Measurements from ENCODE around the gene CDK10. TPM values are rescaled to one million over a fixed set of nuclear protein-coding genes. Genes with fewer than 3 reads are reported as not detected.
"Not testable (repeated sequence)": the region's sequence is repeated elsewhere in the genome, so short reads cannot be mapped to it uniquely, and the experiment has no call there.

The CDK10 gene
- total RNA-seq, 2 experiments from 2014 or later = 76.0 to 77.1 TPM

- POLR2A ChIA-PET = interaction anchor here (1.9 kb wide), 1 partner anchor 11 kb away, joined by 7 read pairs; the partner anchor contains the start of genes CHMP1A and SPATA33
- H3K9me3 Mint-ChIP-seq (ENCODE audit: insufficient read depth) = no peaks in the 10 kb centered on the region
- peaks cover 12% of the 10 kb centered on the region for H3K4me1 Mint-ChIP-seq (ENCODE audit: low read depth)
- no peak overlapping the region for H3K4me3 Mint-ChIP-seq
- ATAC-seq (no peak), DNase-seq (no peak)
- no peak overlapping the region for H3K27ac Mint-ChIP-seq
- CTCF ChIA-PET = interaction anchor here (1.4 kb wide), 1 partner anchor 30 kb away, joined by 5 read pairs; no protein-coding TSS in a partner anchor
- H3K27me3 Mint-ChIP-seq (ENCODE audit: low read depth) = no peaks in the 10 kb centered on the region
- peaks cover 3% of the 10 kb centered on the region for H3K36me3 Mint-ChIP-seq (ENCODE audit: low read depth)
These were observed 16.7 kb upstream of the CDK10 start for GRCh38 chr16:89669755-89670154.

GRCh38 chr16:89670496-89671431 lies 15.7 kb upstream of the CDK10 start:
- ChIA-PET POLR2A (interaction anchor here (0.6 to 1.9 kb wide), 2 partner anchors 12 to 33 kb away, joined by 3 to 7 read pairs; partner anchors contain the start of genes CHMP1A and SPATA33), CTCF (interaction anchor here (0.7 to 1.4 kb wide), 2 partner anchors 29 to 692 kb away, joined by 4 to 5 read pairs; no protein-coding TSS in a partner anchor)
- peaks cover 12% of the 10 kb centered on the region for H3K4me1 Mint-ChIP-seq (ENCODE audit: low read depth)
- DNase-seq (no peak), ATAC-seq (no peak)
- H3K36me3 Mint-ChIP-seq (ENCODE audit: low read depth) = peaks cover 4% of the 10 kb centered on the region
- H3K27ac Mint-ChIP-seq = no peak overlapping the region
- H3K27me3 Mint-ChIP-seq (ENCODE audit: low read depth) = no peaks in the 10 kb centered on the region
- H3K9me3 Mint-ChIP-seq (ENCODE audit: insufficient read depth) = no peaks in the 10 kb centered on the region
- H3K4me3 Mint-ChIP-seq = no peak overlapping the region

- POLR2A ChIA-PET = interaction anchor here (0.6 to 1.9 kb wide), 2 partner anchors 13 to 34 kb away, joined by 3 to 7 read pairs; partner anchors contain the start of genes CHMP1A and SPATA33
- H3K36me3 Mint-ChIP-seq (ENCODE audit: low read depth); H3K9me3 Mint-ChIP-seq (ENCODE audit: insufficient read depth); ATAC-seq; H3K27me3 Mint-ChIP-seq (ENCODE audit: low read depth); DNase-seq; H3K4me3 Mint-ChIP-seq; H3K27ac Mint-ChIP-seq: not testable (repeated sequence)
- H3K4me1 Mint-ChIP-seq (ENCODE audit: low read depth) = peaks cover 12% of the 10 kb centered on the region
- CTCF ChIA-PET = interaction anchor here (0.7 kb wide), 1 partner anchor 692 kb away, joined by 4 read pairs; no protein-coding TSS in a partner anchor
These were observed 14.9 kb upstream of the CDK10 start for GRCh38 chr16:89671565-89671964.

GRCh38 chr16:89672177-89672941 lies 14.1 kb upstream of the CDK10 start:
- ChIA-PET POLR2A (no interaction called here), CTCF (no interaction called here)
- no peaks in the 10 kb centered on the region for H3K27me3 Mint-ChIP-seq (ENCODE audit: low read depth)
- no peak overlapping the region for H3K4me3 Mint-ChIP-seq
- ATAC-seq (no peak), DNase-seq (no peak)
- H3K4me1 Mint-ChIP-seq (ENCODE audit: low read depth) = peaks cover 12% of the 10 kb centered on the region
- H3K27ac Mint-ChIP-seq = no peak overlapping the region
- H3K36me3 Mint-ChIP-seq (ENCODE audit: low read depth) = peaks cover 4% of the 10 kb centered on the region
- H3K9me3 Mint-ChIP-seq (ENCODE audit: insufficient read depth) = no peaks in the 10 kb centered on the region

GRCh38 chr16:89678258-89678657 lies 8.2 kb upstream of the CDK10 start:
- Mint-ChIP-seq H3K27me3 (ENCODE audit: low read depth) (no peaks in the 10 kb centered on the region), H3K36me3 (ENCODE audit: low read depth) (peaks cover 14% of the 10 kb centered on the region), H3K27ac (no peak overlapping the region), H3K4me1 (ENCODE audit: low read depth) (no peaks in the 10 kb centered on the region), H3K9me3 (ENCODE audit: insufficient read depth) (peaks cover 3% of the 10 kb centered on the region), H3K4me3 (no peak overlapping the region)
- no peak for ATAC-seq
- ChIA-PET POLR2A (no interaction called here), CTCF (no interaction called here)
- DNase-seq = no peak

GRCh38 chr16:89685916-89686315 lies 573 bp upstream of the CDK10 start:
- POLR2A ChIA-PET = interaction anchor here (0.6 to 1.0 kb wide), 4 partner anchors 27 to 202 kb away, joined by 3 to 4 read pairs (median 3); partner anchors contain the start of gene CHMP1A
- H3K4me3 Mint-ChIP-seq = peak overlapping the region; percentile 91
- H3K27me3 Mint-ChIP-seq (ENCODE audit: low read depth) = no peaks in the 10 kb centered on the region
- H3K27ac Mint-ChIP-seq = no peak overlapping the region
- peaks cover 45% of the 10 kb centered on the region for H3K36me3 Mint-ChIP-seq (ENCODE audit: low read depth)
- DNase-seq (no peak), ATAC-seq (no peak)
- H3K4me1 Mint-ChIP-seq (ENCODE audit: low read depth) = peaks cover 20% of the 10 kb centered on the region
- H3K9me3 Mint-ChIP-seq (ENCODE audit: insufficient read depth) = no peaks in the 10 kb centered on the region
- CTCF ChIA-PET = interaction anchor here (0.7 to 2.4 kb wide), 4 partner anchors 14 to 188 kb away, joined by 3 to 27 read pairs (median 4); partner anchors contain the start of genes CHMP1A, SPATA2L, SPATA33 and TCF25

- H3K9me3 Mint-ChIP-seq (ENCODE audit: insufficient read depth) = no peaks in the 10 kb centered on the region
- ATAC-seq (peak; percentile 43), DNase-seq (peak; percentile 42)
- ChIA-PET CTCF (interaction anchor here (0.7 to 2.8 kb wide), 5 partner anchors 12 to 186 kb away, joined by 3 to 27 read pairs (median 4); partner anchors contain the start of genes CHMP1A, SPATA33 and TCF25), POLR2A (interaction anchor here (0.5 to 1.4 kb wide), 6 partner anchors 8 to 1142 kb away, joined by 3 to 4 read pairs (median 3); partner anchors contain the start of gene CHMP1A)
- no peaks in the 10 kb centered on the region for H3K27me3 Mint-ChIP-seq (ENCODE audit: low read depth)
- H3K4me1 Mint-ChIP-seq (ENCODE audit: low read depth) = peaks cover 20% of the 10 kb centered on the region
- peak overlapping the region; percentile 91 for H3K4me3 Mint-ChIP-seq
- H3K27ac Mint-ChIP-seq = peak overlapping the region; percentile 86
- H3K36me3 Mint-ChIP-seq (ENCODE audit: low read depth) = peaks cover 46% of the 10 kb centered on the region
These were observed 827 bp downstream of the CDK10 start for GRCh38 chr16:89687092-89687940.

GRCh38 chr16:89688395-89688794 lies 1.9 kb downstream of the CDK10 start:
- peaks cover 44% of the 10 kb centered on the region for H3K36me3 Mint-ChIP-seq (ENCODE audit: low read depth)
- DNase-seq (no peak), ATAC-seq (no peak)
- H3K27ac Mint-ChIP-seq = peak overlapping the region; percentile 11
- H3K4me3 Mint-ChIP-seq = peak overlapping the region; percentile 91
- POLR2A ChIA-PET = no interaction called here
- H3K4me1 Mint-ChIP-seq (ENCODE audit: low read depth) = peaks cover 20% of the 10 kb centered on the region
- no peaks in the 10 kb centered on the region for H3K9me3 Mint-ChIP-seq (ENCODE audit: insufficient read depth)
- CTCF ChIA-PET = interaction anchor here (2.8 kb wide), 1 partner anchor 11 kb away, joined by 25 read pairs; no protein-coding TSS in a partner anchor
- H3K27me3 Mint-ChIP-seq (ENCODE audit: low read depth) = no peaks in the 10 kb centered on the region

GRCh38 chr16:89689142-89689541 lies 2.7 kb downstream of the CDK10 start:
- POLR2A ChIA-PET = no interaction called here
- no peak overlapping the region for H3K4me3 Mint-ChIP-seq
- H3K9me3 Mint-ChIP-seq (ENCODE audit: insufficient read depth) = no peaks in the 10 kb centered on the region
- H3K27ac Mint-ChIP-seq = no peak overlapping the region
- ATAC-seq (no peak), DNase-seq (no peak)
- peaks cover 20% of the 10 kb centered on the region for H3K4me1 Mint-ChIP-seq (ENCODE audit: low read depth)
- H3K27me3 Mint-ChIP-seq (ENCODE audit: low read depth) = no peaks in the 10 kb centered on the region
- peaks cover 46% of the 10 kb centered on the region for H3K36me3 Mint-ChIP-seq (ENCODE audit: low read depth)
- CTCF ChIA-PET = interaction anchor here (2.8 kb wide), 1 partner anchor 10 kb away, joined by 25 read pairs; no protein-coding TSS in a partner anchor

- H3K4me1 Mint-ChIP-seq (ENCODE audit: low read depth) = peaks cover 20% of the 10 kb centered on the region
- DNase-seq = not testable (repeated sequence)
These were observed 3.1 kb downstream of the CDK10 start for GRCh38 chr16:89689621-89690020.

More at GRCh38 chr16:89689621-89690020, 3.1 kb downstream of the CDK10 start:
- H3K9me3 Mint-ChIP-seq (ENCODE audit: insufficient read depth); H3K27ac Mint-ChIP-seq; ATAC-seq; H3K4me3 Mint-ChIP-seq; H3K27me3 Mint-ChIP-seq (ENCODE audit: low read depth); POLR2A ChIA-PET: not testable (repeated sequence)
- CTCF ChIA-PET = interaction anchor here (2.8 kb wide), 1 partner anchor 9 kb away, joined by 25 read pairs; no protein-coding TSS in a partner anchor
- peaks cover 43% of the 10 kb centered on the region for H3K36me3 Mint-ChIP-seq (ENCODE audit: low read depth)

Data from activated CD8-positive, alpha-beta T cell treated with anti-CD3 and anti-CD28 coated beads, Interleukin-2, amount 10 ng/mL, durations not matched to agents 7 days and 5 days (primary cell).